ENCODE measurements around the gene TEX9.

GRCh38 chr15:56428821-56429458 is 63.7 kb downstream of the TEX9 start:
- TF ChIP-seq CTCF (IDR thresholded peaks at IDR 0.05; ENCODE audit: poor library complexity) (peak; percentile 68), EZH2 (IDR thresholded peaks at IDR 0.05; ENCODE audit: borderline replicate concordance) (no peak), EZH2phosphoT487 (IDR thresholded peaks at IDR 0.05; ENCODE audit: low read depth, severe bottlenecking, unreplicated experiment) (no peak)
